Stimulated activated effector memory CD8-positive, alpha-beta T cell treated with anti-CD3 and anti-CD28 coated beads, Interleukin-12 subunit alpha, Interleukin-12 subunit beta, amount 100 ng/mL, for 72 hours (primary cell): ENCODE data around the gene URM1.

Experiments
- ATAC-seq: fragments of 150-1000 bp; cut with Tn5 transposase; 2 replicates; pipeline ENCODE4 v1.10.0; 2021
- DNase-seq, 2 donors: peaks; one replicate each; pipeline ENCODE4 v3.0.0; 2021 to 2022; ENCODE audit warnings: low spot score in 2 of 2
- H3K27ac Mint-ChIP-seq: one replicate; pipeline ENCODE4 v1.8.0; 2022; ENCODE audit warnings: mild to moderate bottlenecking, mixed read lengths
- H3K36me3 Mint-ChIP-seq: one replicate; pipeline ENCODE4 v1.8.0; 2022; ENCODE audit warnings: mild to moderate bottlenecking, mixed read lengths
- H3K4me1 Mint-ChIP-seq: one replicate; pipeline ENCODE4 v1.8.0; 2022; ENCODE audit warnings: mixed read lengths
- H3K4me3 Mint-ChIP-seq: one replicate; pipeline ENCODE4 v1.8.0; 2022; ENCODE audit warnings: mild to moderate bottlenecking, mixed read lengths
- H3K9me3 Mint-ChIP-seq: one replicate; pipeline ENCODE4 v1.8.0; 2022; ENCODE audit warnings: mixed read lengths

The URM1 gene

DNA sequence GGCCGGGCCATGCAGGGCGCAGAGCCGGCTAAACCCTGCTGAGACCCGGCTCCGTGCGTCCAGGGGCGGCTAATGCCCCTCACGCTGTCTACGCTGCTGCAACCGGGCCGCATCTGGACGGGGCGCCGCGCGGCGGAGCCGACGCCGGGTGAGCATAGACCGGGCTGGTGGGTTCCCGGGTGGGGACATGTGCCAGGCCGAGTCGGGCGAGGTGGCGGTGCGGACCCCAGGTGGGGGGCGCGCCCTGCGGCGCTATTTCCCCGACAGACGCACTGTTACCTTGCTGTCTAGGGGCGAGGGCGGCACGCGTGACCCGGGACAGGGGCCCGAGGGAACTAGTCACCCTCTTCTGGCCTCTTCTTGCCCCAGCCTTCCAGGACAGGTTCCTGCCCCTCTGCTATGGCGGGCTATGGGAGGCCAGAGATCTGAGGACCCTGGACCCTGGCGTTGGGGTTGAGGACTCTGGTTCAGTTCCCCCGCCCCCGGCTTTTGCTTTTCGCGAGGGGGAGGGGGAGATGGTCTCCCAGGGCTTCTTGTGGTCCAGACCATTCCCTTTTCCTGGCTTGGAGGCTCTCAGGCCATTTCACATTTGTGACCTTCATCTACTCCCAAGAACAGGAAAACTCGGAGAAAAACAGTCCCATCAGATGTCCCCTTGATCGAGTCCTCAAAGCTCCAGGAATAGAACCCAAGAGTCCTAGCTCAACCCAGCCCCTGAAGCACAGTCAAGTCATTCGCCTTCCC is 30.3 kb upstream of the URM1 start:
- H3K27ac Mint-ChIP-seq, result peak overlapping the region; percentile 69
- ATAC-seq, result peak; percentile 66
- peaks cover 28% of the 10 kb centered on the region for H3K36me3 Mint-ChIP-seq
- DNase-seq, result peak; percentile 40 to 76
- H3K4me1 Mint-ChIP-seq, result peaks cover 13% of the 10 kb centered on the region
- H3K4me3 Mint-ChIP-seq, result peak overlapping the region; percentile 78
- no peaks in the 10 kb centered on the region for H3K9me3 Mint-ChIP-seq

DNA sequence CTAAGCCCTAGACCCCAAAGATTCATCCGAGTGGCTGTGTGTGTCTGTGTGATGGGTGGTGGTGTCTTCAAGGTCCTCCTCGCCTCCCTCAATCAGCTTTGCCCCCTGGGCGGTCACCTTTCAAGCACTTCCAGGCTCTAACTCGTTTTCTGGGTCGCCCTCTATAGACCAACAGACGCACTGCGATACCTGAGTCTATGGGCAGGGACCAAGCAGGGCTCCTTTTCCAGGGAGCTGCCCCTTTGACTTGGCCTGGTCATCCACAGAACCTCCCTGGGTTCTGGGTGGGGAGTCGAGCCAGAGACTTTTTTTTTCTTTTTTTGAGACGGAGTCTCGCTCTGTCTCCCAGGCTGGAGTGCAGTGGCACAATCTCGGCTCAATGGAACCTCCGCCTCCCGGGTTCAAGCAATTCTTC is 29.7 kb upstream of the URM1 start:
- Mint-ChIP-seq H3K9me3 (no peaks in the 10 kb centered on the region), H3K27ac (peak overlapping the region; percentile 69), H3K36me3 (peaks cover 34% of the 10 kb centered on the region), H3K4me1 (peaks cover 13% of the 10 kb centered on the region), H3K4me3 (peak overlapping the region; percentile 78)
- DNase-seq, result peak; percentile 46 to 85
- peak; percentile 71 for ATAC-seq

DNA sequence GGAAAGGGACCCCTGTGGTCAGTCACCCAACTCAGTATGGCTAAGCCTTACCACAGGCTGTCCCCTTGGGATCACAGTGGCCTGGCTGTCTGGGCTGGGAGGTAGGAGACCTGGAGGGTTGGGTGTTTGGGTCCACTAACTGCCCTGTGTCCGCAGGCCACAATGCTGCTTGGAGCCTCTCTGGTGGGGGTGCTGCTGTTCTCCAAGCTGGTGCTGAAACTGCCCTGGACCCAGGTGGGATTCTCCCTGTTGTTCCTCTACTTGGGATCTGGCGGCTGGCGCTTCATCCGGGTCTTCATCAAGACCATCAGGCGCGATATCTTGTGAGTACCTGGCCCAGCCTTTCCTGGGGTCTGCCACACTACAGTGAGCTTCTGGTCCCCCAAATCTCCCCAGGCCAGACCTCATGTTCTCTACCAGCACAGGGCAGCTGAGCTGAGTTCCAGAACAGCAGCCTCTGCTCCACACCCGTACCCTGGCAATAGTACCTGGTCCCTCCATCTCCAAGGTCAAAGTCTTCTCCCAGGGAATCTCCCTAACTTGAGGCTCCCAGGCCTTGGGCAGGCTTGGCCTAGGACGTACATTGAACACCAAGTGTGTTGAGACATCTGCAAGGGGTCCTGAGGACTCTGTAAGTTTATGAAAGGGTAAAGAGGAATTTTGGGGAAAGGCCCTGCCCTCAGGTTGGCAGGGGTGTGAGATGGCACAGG is 28.0 kb upstream of the URM1 start:
- no peak overlapping the region for H3K27ac Mint-ChIP-seq
- ATAC-seq, result no peak
- no peak overlapping the region for H3K4me3 Mint-ChIP-seq

GRCh38 chr9:128343855-128344254 is 27.3 kb upstream of the URM1 start:
- peaks cover 13% of the 10 kb centered on the region for H3K4me1 Mint-ChIP-seq
- ATAC-seq (no peak), DNase-seq (no peak)
- H3K36me3 Mint-ChIP-seq, result peaks cover 57% of the 10 kb centered on the region
- H3K9me3 Mint-ChIP-seq, result no peaks in the 10 kb centered on the region
- H3K27ac Mint-ChIP-seq, result no peak overlapping the region
- H3K4me3 Mint-ChIP-seq, result no peak overlapping the region

More for the DNA sequence above, 28.0 kb upstream of the URM1 start:
- H3K36me3 Mint-ChIP-seq, result peaks cover 51% of the 10 kb centered on the region
- no peak for DNase-seq
- no peaks in the 10 kb centered on the region for H3K9me3 Mint-ChIP-seq
- peaks cover 13% of the 10 kb centered on the region for H3K4me1 Mint-ChIP-seq

GRCh38 chr9:128344931-128345605 is 26.1 kb upstream of the URM1 start:
- Mint-ChIP-seq H3K4me1 (peaks cover 13% of the 10 kb centered on the region), H3K4me3 (no peak overlapping the region), H3K27ac (no peak overlapping the region), H3K9me3 (no peaks in the 10 kb centered on the region), H3K36me3 (peaks cover 57% of the 10 kb centered on the region)
- DNase-seq, result no peak
- ATAC-seq, result no peak

GRCh38 chr9:128349125-128349524 is 22.0 kb upstream of the URM1 start:
- Mint-ChIP-seq H3K36me3 (peaks cover 84% of the 10 kb centered on the region), H3K27ac (peak overlapping the region; percentile 71), H3K4me3 (no peak overlapping the region), H3K9me3 (no peaks in the 10 kb centered on the region), H3K4me1 (no peaks in the 10 kb centered on the region)
- DNase-seq (no peak), ATAC-seq (no peak)

DNA sequence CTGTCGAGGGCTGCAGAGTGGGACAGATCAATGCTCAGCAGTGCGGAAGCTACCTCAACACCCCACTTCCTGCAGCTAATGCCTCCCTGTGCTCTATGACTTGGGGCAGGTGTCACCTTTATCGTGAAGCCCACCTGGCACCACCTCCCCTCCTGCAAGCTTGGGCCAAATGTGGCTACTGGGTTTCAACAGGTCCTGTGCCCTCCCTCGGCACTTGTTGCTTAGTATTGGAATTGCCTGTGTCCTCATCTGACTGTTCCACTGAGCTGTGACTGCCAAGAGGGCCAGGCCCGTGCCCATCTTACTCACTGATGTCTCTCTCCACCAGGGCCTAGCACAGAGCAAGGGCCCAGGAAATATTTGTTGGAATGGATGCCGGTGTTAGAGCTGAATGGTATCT is 21.4 kb upstream of the URM1 start:
- Mint-ChIP-seq H3K36me3 (peaks cover 86% of the 10 kb centered on the region), H3K27ac (peak overlapping the region; percentile 71), H3K4me3 (no peak overlapping the region), H3K4me1 (no peaks in the 10 kb centered on the region), H3K9me3 (no peaks in the 10 kb centered on the region)
- ATAC-seq (no peak), DNase-seq (no peak)

DNA sequence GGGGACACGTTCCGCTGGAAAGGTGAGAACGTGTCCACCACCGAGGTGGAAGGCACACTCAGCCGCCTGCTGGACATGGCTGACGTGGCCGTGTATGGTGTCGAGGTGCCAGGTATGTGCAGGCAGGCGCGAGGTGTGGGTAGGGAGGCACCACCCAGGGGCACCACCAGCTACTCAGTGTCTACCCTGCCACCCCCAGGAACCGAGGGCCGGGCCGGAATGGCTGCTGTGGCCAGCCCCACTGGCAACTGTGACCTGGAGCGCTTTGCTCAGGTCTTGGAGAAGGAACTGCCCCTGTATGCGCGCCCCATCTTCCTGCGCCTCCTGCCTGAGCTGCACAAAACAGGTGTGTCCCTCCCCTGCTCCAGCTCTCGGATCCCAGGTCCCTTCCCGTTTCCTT is 15.7 kb upstream of the URM1 start:
- no peaks in the 10 kb centered on the region for H3K4me1 Mint-ChIP-seq
- peaks cover 58% of the 10 kb centered on the region for H3K36me3 Mint-ChIP-seq
- ATAC-seq (no peak), DNase-seq (no peak)
- peak overlapping the region; percentile 85 for H3K27ac Mint-ChIP-seq
- no peak overlapping the region for H3K4me3 Mint-ChIP-seq
- no peaks in the 10 kb centered on the region for H3K9me3 Mint-ChIP-seq

DNA sequence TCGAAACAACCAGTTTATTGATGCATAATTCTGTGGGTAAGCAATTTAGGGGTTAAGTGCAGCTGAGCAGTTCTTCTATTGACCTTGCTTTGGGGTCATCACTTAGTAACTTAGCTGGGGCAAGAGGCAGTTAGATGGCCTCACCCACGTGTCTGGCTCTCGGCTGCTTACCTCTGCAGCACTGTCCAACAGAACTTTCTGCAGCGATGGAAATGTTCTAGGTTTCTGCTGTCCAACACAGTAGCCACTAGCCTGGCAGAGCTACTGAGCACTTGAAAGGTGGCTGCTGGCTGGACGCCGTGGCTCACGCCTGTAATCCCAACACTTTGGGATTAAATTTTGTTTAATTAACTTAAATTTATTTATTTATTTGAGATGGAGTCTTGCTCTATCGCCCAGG is 13.1 kb upstream of the URM1 start:
- ATAC-seq, result no peak
- H3K4me3 Mint-ChIP-seq, result no peak overlapping the region
- peaks cover 13% of the 10 kb centered on the region for H3K4me1 Mint-ChIP-seq
- H3K36me3 Mint-ChIP-seq, result peaks cover 36% of the 10 kb centered on the region
- no peaks in the 10 kb centered on the region for H3K9me3 Mint-ChIP-seq
- H3K27ac Mint-ChIP-seq, result no peak overlapping the region
- DNase-seq, result no peak

DNA sequence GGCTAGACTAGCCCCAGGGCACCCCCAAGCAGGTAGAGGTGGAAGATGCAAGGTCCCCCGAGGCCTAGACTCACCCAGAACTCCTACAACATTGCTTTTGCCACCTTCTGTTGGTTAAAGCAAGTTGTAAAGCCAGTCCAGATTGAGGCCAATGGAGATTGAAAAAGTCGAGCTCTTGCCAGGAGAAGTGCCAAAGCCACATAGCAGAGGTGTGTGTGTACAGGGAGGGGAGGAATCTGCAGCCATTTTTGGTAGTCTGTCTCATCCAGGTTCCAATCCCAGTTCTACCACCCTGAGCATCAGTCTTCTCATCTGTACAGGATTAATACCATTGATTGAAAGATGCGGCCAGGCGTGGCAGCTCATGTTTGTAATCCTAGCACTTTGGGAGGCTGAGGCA is 12.3 kb upstream of the URM1 start:
- no peaks in the 10 kb centered on the region for H3K9me3 Mint-ChIP-seq
- H3K4me3 Mint-ChIP-seq, result no peak overlapping the region
- no peak for ATAC-seq
- H3K4me1 Mint-ChIP-seq, result peaks cover 13% of the 10 kb centered on the region
- no peak overlapping the region for H3K27ac Mint-ChIP-seq
- peaks cover 29% of the 10 kb centered on the region for H3K36me3 Mint-ChIP-seq
- no peak for DNase-seq

- Mint-ChIP-seq H3K9me3 (no peaks in the 10 kb centered on the region), H3K36me3 (peaks cover 18% of the 10 kb centered on the region), H3K4me1 (peaks cover 13% of the 10 kb centered on the region), H3K27ac (peak overlapping the region; percentile 94), H3K4me3 (no peak overlapping the region)
- ATAC-seq (no peak), DNase-seq (no peak)
Observed at GRCh38 chr9:128360826-128361225, 10.3 kb upstream of the URM1 start.

DNA sequence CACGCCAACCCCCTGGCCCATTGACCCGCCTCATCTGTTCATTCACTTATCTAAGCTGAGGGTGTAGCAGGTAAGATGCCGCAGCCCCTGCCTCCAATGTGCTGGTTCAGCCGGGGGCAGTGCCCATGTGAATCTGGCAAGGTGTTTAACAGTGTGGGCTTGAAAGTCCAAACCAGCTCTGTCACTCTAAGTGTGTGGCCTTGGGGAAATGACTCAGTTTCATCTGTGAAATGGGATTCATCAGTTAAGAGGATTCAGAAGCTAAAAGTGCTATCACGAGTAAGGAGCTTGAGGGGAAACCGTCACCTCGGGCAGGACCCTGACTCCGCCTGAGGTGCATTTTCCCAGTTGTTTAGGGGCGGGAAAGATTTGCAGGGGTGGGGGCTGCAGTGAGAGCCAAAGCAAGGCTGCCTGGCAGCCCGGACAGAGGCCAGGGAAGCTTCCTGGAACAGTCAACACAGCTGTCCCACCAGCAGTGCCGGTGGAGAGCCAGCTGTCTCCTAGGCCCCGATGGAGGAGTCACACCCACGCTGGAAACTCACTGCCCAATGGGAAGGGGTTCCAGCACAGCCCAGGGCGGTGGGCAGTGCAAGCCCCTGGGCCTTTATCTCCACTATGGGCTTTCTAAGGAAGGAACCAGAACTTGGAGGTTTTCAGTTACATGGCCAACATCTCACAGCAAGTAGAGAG is 9.7 kb upstream of the URM1 start:
- DNase-seq (no peak), ATAC-seq (peak; percentile 36)
- Mint-ChIP-seq H3K27ac (peak overlapping the region; percentile 94), H3K4me1 (peaks cover 13% of the 10 kb centered on the region), H3K4me3 (peak overlapping the region; percentile 67), H3K36me3 (peaks cover 12% of the 10 kb centered on the region), H3K9me3 (no peaks in the 10 kb centered on the region)

- peaks cover 7% of the 10 kb centered on the region for H3K36me3 Mint-ChIP-seq
- no peaks in the 10 kb centered on the region for H3K9me3 Mint-ChIP-seq
Observed at GRCh38 chr9:128361986-128362646, 9.1 kb upstream of the URM1 start.

GRCh38 chr9:128362774-128363173 is 8.4 kb upstream of the URM1 start:
- DNase-seq (no peak), ATAC-seq (no peak)
- Mint-ChIP-seq H3K9me3 (no peaks in the 10 kb centered on the region), H3K27ac (no peak overlapping the region), H3K4me3 (no peak overlapping the region), H3K4me1 (peaks cover 13% of the 10 kb centered on the region), H3K36me3 (peaks cover under 1% of the 10 kb centered on the region)

More at GRCh38 chr9:128361986-128362646, 9.1 kb upstream of the URM1 start:
- Mint-ChIP-seq H3K4me3 (peak overlapping the region; percentile 67), H3K27ac (peak overlapping the region; percentile 94), H3K4me1 (peaks cover 13% of the 10 kb centered on the region)
- DNase-seq (peak; percentile 51 to 84), ATAC-seq (peak; percentile 86)

DNA sequence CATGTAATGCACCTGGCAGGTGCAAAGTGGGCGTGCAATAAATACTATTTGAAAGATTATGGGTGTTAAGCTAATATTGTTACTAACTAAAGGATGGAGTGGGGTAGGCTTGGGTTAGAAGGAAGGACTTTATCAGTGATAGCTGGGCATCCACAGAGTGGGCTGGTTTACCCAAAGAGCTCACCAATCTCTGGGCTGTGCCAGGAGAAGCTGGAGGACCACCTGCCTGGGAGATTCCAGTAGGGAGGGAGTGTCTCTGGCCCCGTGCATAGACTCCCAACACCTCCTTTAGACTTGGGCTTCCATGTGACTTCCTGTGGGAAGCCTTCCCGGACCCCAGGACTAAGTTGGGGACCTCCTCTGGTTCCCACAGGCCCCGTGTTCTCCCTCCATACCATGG is 5.6 kb upstream of the URM1 start:
- H3K4me1 Mint-ChIP-seq, result peaks cover 19% of the 10 kb centered on the region
- ATAC-seq, result no peak
- H3K4me3 Mint-ChIP-seq, result no peak overlapping the region
- H3K36me3 Mint-ChIP-seq, result peaks cover 4% of the 10 kb centered on the region
- no peak overlapping the region for H3K27ac Mint-ChIP-seq
- no peak for DNase-seq
- no peaks in the 10 kb centered on the region for H3K9me3 Mint-ChIP-seq
